ENCODE data around the gene SZT2.

The SZT2 gene

DNA sequence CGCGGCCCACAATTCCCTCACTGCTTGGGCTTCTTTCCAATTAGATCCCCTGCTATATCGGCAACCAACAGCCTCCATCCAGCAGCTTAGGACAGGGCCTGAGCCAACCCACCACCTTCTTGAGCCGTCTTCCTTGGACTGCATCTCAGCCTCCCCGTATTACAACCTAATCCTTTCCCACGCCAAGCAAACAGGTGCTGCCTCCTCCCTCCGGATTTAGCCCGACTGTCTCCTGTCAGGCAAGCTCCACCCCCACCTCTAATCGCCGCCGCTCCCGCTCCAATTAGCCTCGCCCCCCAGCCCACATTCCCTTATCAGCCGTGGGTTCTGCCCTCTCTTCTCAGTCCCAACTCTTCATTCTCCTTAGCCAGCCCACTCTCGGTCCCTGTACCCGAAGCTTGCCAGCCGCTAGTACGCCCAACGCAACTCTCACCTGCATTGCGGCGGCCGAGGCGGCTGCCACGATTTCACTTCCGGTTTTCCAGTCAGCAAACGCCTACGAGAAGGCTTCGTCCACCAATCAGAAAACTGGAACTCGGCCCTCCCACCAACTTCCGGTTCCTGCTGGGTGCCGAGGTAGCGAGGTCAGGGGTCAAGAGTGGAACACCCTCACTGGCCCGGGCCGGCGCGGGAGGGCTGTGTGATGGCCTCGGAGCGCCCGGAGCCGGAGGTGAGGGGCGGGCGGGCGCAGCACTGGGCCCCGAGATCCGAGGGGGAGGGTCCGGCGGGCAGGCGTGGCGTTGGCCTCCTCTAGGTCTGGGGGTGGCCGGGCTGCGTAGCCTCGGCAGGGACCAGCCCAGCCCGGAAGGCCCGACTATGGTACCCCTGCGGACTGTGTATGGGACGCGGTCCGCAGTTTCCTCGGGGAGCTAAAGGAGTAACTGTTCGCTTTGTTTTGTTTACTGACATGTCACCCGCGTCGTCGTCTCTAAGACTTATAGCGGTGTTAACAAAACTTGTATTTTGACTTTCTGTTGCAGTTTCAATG is at the start of gene SZT2, which contains the start of gene MED8:
Gene SZT2, plus strand, starts transcription at position 574 of the 988 bp plus-strand sequence. Its CDS starts 70 bp downstream, at position 644.
Gene MED8, minus strand, starts transcription at position 475 of the 988 bp plus-strand sequence. Its CDS starts 36 bp downstream, at position 439.
- peak; percentile 95 for DNase-seq

DNA sequence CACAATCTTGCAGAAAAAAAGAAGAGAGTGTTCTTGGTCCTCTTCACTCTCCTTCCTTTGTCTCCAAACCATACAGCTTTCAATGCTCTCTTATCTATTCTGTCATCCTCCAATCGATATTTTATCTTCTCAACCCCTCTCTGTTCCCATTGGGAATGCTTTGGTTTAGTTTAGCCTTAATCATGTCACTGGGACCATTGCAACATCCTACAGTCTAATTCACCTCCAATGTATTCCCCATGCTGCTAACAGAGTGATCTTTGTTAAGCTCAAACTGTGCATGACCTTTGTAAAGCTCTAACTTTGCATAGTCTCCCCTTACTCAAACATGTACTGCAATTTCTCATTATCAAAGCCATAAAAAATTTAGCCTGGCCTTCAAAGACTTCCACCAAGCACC is 49.1 kb upstream of the SZT2 start:
- no peak for DNase-seq

DNA sequence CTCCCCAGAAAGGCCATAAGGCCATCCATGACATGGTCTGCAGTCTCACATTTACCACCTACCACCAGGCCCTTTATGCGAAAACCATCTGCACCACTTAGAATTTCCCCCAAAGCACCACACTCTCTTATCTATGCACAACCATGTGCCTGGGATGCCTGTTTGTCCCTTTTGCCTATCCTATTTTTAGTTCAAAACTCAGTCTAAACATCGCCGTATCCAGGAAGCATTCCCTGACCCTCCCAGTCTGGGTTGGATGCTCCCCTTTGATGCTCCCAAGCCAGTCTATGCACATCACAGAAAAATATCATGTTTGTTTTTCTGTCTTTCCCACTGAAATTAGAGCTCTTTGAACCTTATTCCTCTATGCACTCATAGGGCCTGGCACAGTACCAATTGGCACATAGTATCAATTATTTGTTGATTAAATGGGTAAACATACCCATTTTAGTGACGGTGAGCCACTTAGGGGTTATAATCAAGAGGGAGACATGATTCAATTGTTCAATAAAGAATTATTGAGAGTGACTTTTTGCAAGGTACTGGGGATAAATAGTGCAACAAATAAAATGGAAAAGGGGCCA is 45.3 kb upstream of the SZT2 start:
- no peak for DNase-seq

- no peak for DNase-seq
Measured at GRCh38 chr1:43345120-43345519, 44.6 kb upstream of the SZT2 start.

- DNase-seq: no peak
Measured at GRCh38 chr1:43346636-43347035, 43.1 kb upstream of the SZT2 start.

GRCh38 chr1:43348343-43348808 is 41.3 kb upstream of the SZT2 start:
- no peak for DNase-seq

GRCh38 chr1:43348809-43349593 is 40.7 kb upstream of the SZT2 start:
- peak; percentile 85 for DNase-seq

DNA sequence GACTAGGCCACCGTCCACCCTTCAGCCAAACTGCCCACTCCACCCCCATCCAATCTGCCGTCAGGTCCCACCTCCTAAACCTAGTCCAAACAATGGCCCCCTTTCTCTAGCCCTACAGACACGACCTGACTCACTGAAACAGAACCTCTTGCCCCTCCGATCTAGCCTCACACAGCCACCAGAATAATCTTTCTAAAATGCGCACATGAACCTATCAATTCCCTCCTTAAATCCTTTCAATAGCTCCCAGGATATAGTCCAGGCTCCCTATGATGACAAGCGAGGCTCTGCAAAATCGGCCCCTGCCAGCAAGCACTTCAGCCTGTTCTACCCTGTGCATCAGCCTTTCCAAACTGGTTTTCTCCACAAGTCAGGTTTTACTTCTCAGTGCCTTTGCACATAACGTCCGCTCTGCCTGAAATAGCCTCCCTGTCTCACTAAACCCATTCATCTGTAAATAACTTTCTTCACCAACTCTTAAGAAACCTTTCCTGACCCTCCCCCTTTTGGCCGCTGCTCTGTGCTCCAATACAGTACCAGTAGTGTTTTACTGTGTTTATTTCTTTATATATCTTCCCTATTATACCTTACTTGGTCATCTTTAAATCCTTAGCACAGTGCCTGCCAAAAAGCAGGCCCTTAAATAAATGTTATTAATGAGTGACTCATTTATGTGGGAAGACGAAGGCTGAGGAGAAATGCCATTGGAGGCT is 39.9 kb upstream of the SZT2 start:
- DNase-seq: no peak

- no peak for DNase-seq
Measured at GRCh38 chr1:43350976-43351375, 38.7 kb upstream of the SZT2 start.

GRCh38 chr1:43351421-43352350 is 38.0 kb upstream of the SZT2 start:
- DNase-seq: no peak

DNA sequence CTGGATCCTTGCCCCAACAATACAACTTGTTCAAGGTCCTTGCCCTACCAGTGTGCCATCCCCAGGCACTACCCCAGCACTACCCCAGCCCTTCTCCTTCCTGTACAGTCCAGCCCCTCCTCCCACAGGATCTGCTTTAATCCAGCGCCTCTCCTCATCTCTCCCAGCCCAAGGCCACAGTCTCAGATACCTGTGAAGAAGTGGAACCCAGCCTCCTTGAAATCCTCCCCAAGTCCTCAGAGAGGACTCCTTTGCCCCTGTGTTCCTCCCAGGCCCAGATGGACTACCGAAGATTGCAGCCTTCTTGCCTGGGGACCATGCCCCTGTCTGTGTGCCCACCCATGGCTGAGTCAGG is 37.4 kb upstream of the SZT2 start:
- no peak for DNase-seq

DNA sequence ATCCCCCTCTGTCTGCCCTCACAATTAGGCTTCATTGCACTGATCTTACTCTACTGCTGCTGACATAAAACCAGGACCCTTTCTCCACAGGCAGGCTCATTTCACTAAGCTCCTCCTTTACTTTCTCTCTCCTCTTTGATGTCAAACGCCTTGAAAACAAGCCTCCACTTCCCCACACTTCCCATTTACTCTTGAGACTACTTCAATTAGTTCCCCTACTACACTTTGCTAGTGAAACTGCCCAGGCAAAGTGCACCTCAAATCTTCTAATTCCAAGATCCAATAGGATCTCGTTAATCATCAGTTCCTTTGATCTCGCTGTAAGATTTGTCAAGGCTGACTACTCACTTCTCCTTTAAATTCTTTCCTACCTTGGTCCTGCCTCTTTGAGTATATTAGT is 36.8 kb upstream of the SZT2 start:
- DNase-seq: no peak

GRCh38 chr1:43354471-43354870 is 35.2 kb upstream of the SZT2 start:
- no peak for DNase-seq

- DNase-seq: no peak
Measured at GRCh38 chr1:43354936-43355335, 34.8 kb upstream of the SZT2 start.

- no peak for DNase-seq
Measured at GRCh38 chr1:43357251-43357650, 32.4 kb upstream of the SZT2 start.

GRCh38 chr1:43358121-43358745 is 31.5 kb upstream of the SZT2 start:
- DNase-seq: peak; percentile 40

GRCh38 chr1:43358746-43359693 is 30.7 kb upstream of the SZT2 start, which contains the start of gene CDC20:
CDC20 (plus strand) TSS chr1:43358981; CDS start chr1:43359216, 235 bp downstream.
- DNase-seq: peak; percentile 97

GRCh38 chr1:43359696-43360095 is 30.0 kb upstream of the SZT2 start:
- DNase-seq: no peak

- DNase-seq: no peak
Measured at GRCh38 chr1:43360616-43361015, 29.1 kb upstream of the SZT2 start.

Measured in CD4-positive, alpha-beta T cell treated with Interleukin-10 for 1 hour (primary cell).